Upper lobe of left lung (tissue), 4 donors: ENCODE results near the gene SMIM43.

Experiments used
- EP300 ChIP-seq, 4 donors: sonication (generic); formaldehyde crosslinking; IDR thresholded peaks; one replicate each; pipeline ENCODE4 v1.5.1; 2017; ENCODE audit warnings: antibody characterized with exemption in 4 of 4, control low read depth in 2 of 4
- POLR2A ChIP-seq, 4 donors: fragments of 450-650 bp; IDR thresholded peaks; one replicate each; pipeline ENCODE4 v1.5.1; 2016 to 2017; ENCODE audit warnings: antibody characterized with exemption in 4 of 4, mild to moderate bottlenecking in 2 of 4
- POLR2AphosphoS5 ChIP-seq, 2 donors: sonication (generic); formaldehyde crosslinking; IDR thresholded peaks; one replicate each; pipeline ENCODE4 v1.5.1; 2017; ENCODE audit warnings: antibody characterized with exemption in 2 of 2
- TF ChIP-seq, protein P1 (sequence below), 6 experiments: fragments of 450-650 bp in 4 of 6; fragments of 200-600 bp in 2 of 6; sonication (generic) in 2 of 6; IDR thresholded peaks; one replicate each; pipeline ENCODE4 v1.5.1; 2016 to 2019; ENCODE audit warnings: antibody characterized with exemption in 6 of 6

DNA sequence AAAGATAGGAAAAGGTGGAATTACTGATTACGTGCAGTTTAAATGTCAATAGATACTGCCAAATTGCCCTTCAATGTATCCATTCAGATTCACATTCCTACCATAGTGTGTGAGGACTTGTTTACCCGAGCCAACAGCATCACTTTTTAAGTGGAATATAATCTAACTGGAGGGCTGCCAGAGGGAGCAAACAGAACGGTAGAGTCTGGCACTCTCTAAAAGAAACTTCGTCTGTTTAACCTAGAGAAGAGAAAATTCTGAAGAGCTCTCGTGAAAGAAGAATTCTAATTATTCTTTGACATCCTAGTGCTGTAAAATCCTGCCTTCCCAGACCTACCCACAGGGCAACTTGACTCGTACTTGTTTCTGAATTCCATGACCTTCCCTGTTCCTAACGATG lies 23.2 kb downstream of the SMIM43 start:
- TF ChIP-seq, protein P1, sequence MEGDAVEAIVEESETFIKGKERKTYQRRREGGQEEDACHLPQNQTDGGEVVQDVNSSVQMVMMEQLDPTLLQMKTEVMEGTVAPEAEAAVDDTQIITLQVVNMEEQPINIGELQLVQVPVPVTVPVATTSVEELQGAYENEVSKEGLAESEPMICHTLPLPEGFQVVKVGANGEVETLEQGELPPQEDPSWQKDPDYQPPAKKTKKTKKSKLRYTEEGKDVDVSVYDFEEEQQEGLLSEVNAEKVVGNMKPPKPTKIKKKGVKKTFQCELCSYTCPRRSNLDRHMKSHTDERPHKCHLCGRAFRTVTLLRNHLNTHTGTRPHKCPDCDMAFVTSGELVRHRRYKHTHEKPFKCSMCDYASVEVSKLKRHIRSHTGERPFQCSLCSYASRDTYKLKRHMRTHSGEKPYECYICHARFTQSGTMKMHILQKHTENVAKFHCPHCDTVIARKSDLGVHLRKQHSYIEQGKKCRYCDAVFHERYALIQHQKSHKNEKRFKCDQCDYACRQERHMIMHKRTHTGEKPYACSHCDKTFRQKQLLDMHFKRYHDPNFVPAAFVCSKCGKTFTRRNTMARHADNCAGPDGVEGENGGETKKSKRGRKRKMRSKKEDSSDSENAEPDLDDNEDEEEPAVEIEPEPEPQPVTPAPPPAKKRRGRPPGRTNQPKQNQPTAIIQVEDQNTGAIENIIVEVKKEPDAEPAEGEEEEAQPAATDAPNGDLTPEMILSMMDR (IDR thresholded peaks at IDR 0.05) = no peak
- TF ChIP-seq POLR2A (IDR thresholded peaks at IDR 0.05) (no peak), POLR2AphosphoS5 (IDR thresholded peaks at IDR 0.05) (no peak), EP300 (IDR thresholded peaks at IDR 0.05) (no peak)
